Middle frontal gyrus (tissue), 1 donor: Measurements from ENCODE around the gene RECQL5.
A peak's percentile ranks its signal among the peaks of the same experiment; 100 is the strongest.
"Not testable (repeated sequence)": the region's sequence is repeated elsewhere in the genome, so short reads cannot be mapped to it uniquely, and the experiment has no call there.

Experiments
- DNase-seq: peaks from one replicate; pipeline ENCODE4 v3.0.0-alpha.2; 2015; ENCODE audit warnings: low spot score; ENCODE audit errors: extremely low spot score

Gene RECQL5

DNA sequence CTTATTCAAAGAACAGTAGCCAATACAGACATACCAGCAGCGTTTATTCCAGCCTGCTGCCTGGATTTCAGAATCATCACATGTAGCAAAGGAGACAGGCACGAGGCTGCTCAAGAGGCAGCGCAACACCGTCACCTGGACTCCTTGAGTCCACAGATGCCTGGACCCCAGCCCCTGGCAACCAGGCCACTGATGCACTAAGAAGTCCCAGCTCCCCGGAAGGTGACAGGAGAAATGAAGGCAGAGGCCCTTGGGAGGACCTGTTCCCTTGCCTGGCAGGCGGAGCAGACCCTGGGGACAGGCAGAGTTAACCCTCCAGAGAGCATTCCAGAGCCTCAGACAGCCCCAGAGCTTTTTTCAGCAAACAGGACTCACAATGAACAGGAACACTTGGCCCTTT lies 17.3 kb downstream of the RECQL5 start:
- DNase-seq, result no peak

GRCh38 chr17:75647921-75648320 lies 19.0 kb downstream of the RECQL5 start:
- DNase-seq, result no peak

DNA sequence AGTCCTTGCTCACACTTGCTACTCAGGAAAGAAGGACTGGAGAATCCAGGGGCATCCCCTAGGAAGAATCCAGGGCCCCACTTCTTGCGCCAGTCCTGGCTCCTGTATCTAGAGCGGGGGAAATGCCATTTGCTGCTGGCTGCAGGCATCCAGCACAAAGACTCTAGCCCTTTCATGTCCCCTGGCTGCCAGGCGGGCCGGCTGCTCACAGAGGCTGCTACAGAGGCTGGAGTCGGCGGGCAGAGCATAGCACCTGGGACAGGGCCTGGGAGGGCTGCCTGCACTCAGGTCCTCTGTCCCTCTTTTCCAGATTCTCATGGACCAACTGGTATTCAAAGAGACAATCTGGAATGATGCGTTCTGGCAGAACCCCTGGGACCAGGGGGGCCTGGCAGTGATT lies 19.9 kb downstream of the RECQL5 start:
- no peak for DNase-seq

DNA sequence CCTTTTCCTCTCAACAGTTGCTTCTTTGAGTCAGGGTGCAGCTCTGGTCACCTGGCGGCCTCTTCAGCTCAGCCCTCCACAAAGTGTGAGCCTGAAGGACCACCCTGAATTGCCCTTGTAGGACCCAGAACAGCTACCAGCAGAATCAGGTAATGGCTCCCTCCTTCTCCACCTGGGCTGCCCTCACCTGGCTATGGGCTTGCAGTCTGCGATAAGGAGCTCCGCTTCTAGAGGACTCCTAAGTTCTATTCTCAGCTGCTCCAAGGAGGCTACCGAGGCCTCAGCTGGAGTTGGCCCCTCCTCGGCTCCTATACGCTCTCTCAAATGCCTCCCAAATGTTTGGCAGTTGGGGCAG lies 20.3 kb downstream of the RECQL5 start:
- no peak for DNase-seq

- peak; percentile 61 for DNase-seq
Observed at GRCh38 chr17:75645889-75646637, 20.9 kb downstream of the RECQL5 start.

- no peak for DNase-seq
Observed at GRCh38 chr17:75645501-75645888, 21.5 kb downstream of the RECQL5 start.

GRCh38 chr17:75643643-75644017 lies 23.3 kb downstream of the RECQL5 start:
- DNase-seq, result no peak

- no peak for DNase-seq
Observed at GRCh38 chr17:75642784-75643642, 23.9 kb downstream of the RECQL5 start.

- DNase-seq, result no peak
Observed at GRCh38 chr17:75642182-75642783, 24.7 kb downstream of the RECQL5 start.

- no peak for DNase-seq
Observed at GRCh38 chr17:75641343-75641742, 25.6 kb downstream of the RECQL5 start.

- no peak for DNase-seq
Observed at GRCh38 chr17:75640556-75641119, 26.3 kb downstream of the RECQL5 start.

DNA sequence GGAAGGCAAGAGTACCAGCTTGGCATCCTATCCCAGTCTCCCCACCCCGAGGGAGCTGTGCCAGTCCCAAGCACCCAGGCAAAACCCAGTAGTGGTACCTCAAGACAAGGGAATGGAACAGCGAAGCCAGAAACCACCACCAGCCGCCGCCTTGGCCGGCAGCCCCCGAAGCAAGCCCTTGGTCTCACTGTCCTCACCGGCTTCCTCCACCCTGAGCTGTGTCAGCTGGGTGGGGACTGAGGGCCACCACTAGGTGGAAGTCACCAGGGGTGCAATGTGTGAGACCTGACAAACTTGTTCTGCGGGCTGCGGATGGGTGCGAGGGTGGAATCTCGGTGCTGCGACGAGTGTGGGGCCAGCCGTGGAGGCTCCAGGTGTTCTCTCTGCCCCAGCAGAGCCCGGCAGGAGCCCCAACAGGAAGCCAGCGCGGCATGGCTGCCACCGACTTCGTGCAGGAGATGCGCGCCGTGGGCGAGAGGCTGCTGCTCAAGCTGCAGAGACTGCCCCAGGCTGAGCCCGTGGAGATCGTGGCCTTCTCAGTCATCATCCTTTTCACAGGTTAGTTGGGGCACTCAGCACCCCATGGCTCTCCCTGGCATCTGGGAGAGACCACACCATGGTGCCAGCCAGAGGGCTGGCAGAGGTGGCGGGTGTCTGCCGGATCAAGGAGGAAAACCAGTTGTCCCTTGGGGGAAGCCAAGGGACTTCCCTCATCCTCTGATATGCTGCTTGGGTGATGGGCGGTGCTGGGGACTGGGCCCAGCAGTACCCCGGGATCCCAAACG lies 27.0 kb downstream of the RECQL5 start:
- DNase-seq, result no peak

DNA sequence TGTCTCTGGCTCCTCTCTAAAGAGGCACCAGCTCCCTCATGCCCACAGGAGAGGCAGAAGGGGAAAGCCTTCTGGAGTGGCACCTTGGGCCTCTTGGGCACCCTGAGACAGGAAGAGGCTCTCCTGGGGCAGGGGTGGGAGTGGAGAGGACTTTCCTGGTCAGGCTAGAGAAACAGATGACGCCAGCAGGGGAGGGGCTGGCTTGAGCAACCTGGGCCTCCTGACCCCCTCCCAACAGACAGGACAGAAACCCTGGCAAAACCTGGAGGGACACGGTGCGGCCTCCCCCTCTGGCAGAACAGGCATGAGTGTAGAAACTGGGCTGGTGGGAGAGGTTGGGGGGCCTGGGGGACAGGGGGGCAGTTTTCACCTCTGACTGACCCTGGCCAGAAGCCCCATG lies 27.6 kb downstream of the RECQL5 start:
- no peak for DNase-seq

- DNase-seq, result no peak
Observed at GRCh38 chr17:75638893-75639292, 28.1 kb downstream of the RECQL5 start.

DNA sequence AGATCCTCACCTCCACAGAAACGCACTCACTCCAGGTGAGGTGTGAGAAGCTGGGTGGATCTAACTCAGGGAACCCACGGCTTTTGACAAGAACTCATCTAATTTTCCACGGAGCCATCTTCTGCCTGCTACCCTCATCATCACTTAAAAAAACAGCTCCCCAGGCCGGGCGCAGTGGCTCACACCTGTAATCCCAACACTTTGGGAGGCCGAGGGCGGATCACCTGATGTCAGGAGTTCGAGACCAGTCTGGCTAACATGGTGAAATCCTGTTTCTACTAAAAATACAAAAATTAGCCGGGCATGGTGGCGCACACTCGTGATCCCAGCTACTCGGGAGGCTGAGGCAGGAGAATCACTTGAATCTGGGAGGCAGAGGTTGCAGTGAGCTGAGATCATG lies 28.9 kb downstream of the RECQL5 start:
- not testable (repeated sequence) for DNase-seq

DNA sequence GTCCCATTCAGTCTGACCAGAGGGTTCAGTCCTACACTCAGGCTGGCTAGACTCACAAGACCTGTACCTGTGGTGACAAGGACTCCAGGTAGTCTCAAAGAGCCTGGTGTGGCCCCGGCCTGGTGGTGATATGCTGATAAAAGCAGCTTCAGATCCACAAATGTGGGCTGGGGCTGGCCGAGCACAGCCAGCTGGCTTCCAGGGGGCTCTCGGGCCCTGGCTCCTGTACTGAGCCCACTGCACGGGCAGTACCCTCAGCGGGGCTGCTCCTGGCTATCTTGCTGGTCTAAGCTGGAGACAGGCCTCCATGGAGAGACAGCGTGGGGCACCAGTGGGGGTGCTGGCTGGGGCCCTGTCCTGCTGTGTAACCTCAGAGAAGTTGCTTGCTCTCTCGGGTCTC lies 29.4 kb downstream of the RECQL5 start:
- DNase-seq, result no peak

DNA sequence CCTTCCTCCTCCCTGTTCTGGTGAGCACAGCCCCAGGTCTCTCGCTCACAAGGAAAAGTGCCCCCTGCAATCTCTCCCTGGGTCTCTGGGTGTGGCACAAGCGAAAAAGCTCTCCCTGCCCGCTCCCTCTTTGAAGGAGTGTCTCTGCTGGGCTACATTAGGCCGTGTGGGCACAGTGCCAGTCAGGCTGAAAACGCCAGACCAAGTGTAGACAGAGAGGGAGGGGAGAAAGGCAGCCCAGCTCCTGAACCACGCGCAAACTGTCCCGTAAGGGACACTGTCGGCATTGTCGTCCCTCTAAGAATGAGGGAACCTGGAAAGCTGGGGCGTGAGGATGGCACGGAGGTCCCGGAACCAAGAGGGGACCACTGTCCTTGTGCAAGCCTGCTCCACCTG lies 29.8 kb downstream of the RECQL5 start:
- no peak for DNase-seq

DNA sequence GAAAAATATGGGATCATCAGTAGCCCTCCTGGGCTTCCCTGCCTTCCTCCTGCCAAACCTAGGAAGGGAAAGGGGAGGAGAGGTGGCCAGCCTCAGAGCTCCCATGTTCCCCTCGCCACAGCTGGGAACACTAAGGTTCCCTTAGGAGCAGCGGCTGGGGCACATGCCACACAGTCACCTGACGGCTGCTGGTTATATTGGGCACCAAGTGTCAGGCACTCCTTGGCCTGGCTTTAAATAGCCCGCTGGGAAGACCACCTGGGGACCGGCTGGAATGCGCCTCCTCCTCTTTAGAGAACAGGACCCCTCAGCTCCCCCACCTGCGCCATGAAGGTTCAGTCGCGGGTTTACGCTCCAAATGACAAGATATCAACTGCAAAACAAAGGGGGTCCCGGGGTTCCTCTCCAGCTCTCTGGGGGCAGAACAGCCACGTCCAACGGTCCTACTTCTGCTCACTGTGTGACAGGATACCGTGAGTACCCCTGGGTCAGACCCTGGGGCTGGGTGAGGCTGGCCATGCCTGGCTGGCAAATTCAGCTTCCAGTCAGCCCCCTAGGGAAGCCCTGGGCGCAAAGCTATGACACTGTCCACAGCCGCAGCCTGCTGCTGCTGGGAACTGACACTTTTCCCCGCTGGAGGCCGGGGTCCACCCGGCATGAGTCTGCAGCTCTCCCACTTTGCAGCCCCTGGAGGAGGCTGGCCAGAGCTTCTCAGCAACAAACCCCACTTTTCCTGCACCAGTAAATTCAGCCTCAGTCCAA lies 30.4 kb downstream of the RECQL5 start:
- no peak for DNase-seq

DNA sequence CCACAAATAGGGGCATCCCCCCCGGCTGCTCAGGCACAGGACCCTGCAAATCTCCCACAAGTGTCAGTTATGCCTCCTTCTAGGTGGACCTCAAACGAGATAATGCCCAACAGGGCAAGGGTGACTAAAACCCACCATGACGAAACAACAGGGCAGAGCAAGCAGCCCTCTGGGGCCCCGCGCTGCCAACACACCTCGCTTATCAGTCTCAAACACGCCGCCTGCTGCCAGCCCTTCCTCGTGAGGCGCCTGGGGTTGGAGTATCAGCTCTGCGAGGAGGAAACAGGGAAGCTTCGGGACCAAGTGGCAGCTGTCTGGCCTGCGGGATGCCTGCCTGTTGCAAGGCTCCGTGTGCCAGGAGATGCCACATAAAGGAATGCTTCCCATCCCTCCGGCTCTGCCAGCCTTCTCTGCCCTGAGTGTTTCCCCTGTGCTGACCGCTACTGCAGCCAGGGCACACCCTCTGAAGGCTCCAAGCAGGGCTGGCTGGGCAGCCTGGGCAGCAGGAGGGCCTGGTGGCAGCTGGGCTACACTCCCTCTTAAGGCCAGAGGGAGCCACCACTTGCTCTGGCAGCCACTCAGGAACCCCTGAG lies 31.2 kb downstream of the RECQL5 start:
- no peak for DNase-seq
